H1 (cell line): ENCODE measurements around the gene TLE2. TPM values are rescaled to one million over a fixed set of nuclear protein-coding genes. Genes with fewer than 3 reads are reported as not detected.

ENCODE experiments used
- CTCF ChIA-PET: fragments of 300-600 bp; sonication (Branson Sonifier 250); formaldehyde crosslinking; loops from one replicate; lab custom pipeline; 2021; ENCODE audit not compliant: partially characterized antibody; lab: Charles Lee
- POLR2A ChIA-PET: fragments of 300-600 bp; sonication (Branson Sonifier 250); formaldehyde crosslinking; loops from one replicate; lab custom pipeline; 2021; ENCODE audit warnings: inconsistent platforms; ENCODE audit not compliant: partially characterized antibody; lab: Charles Lee
- DNase-seq, 2 experiments: peaks; one replicate each; pipeline versions ENCODE4 v3.0.0 to v3.0.0-alpha.2; 2010 to 2022; ENCODE audit warnings: low spot score in 2 of 2, low read depth in 1 of 2, mixed read lengths in 1 of 2
- FAIRE-seq: peaks from 2 replicates; lab custom pipeline; 2011; peaks lifted over from hg19 to GRCh38; lab: Jason Lieb, UNC
- H2AFZ ChIP-seq: 2 replicates; pipeline ENCODE4 v1.8.1; 2012; ENCODE audit warnings: low read length, inconsistent platforms
- H2AK5ac ChIP-seq: 2 replicates; pipeline ENCODE4 v1.6.1; 2013; ENCODE audit warnings: low read depth, low read length
- H2BK120ac ChIP-seq: replicated peaks from 2 replicates; pipeline ENCODE3; 2013; ENCODE audit warnings: low read depth, low read length, inconsistent platforms
- H2BK12ac ChIP-seq: 2 replicates; pipeline ENCODE4 v1.6.1; 2013; ENCODE audit warnings: low read depth, low read length
- H2BK15ac ChIP-seq: 2 replicates; pipeline ENCODE4 v1.6.1; 2013; ENCODE audit warnings: low read length
- H2BK20ac ChIP-seq: 2 replicates; pipeline ENCODE4 v1.6.1; 2013; ENCODE audit warnings: low read length
- H2BK5ac ChIP-seq: 2 replicates; pipeline ENCODE4 v1.6.1; 2013; ENCODE audit warnings: low read depth, low read length
- H3K14ac ChIP-seq: 2 replicates; pipeline ENCODE4 v1.6.1; 2013; ENCODE audit warnings: inconsistent platforms; ENCODE audit not compliant: insufficient read length
- H3K18ac ChIP-seq: 2 replicates; pipeline ENCODE4 v1.6.1; 2013; ENCODE audit warnings: low read length; ENCODE audit errors: extremely low read depth
- H3K23ac ChIP-seq: 2 replicates; pipeline ENCODE4 v1.6.1; 2013; ENCODE audit warnings: inconsistent platforms; ENCODE audit not compliant: insufficient read length
- H3K23me2 ChIP-seq: 2 replicates; pipeline ENCODE4 v1.6.1; 2013; ENCODE audit warnings: low read depth, low read length
- H3K27ac ChIP-seq: 2 replicates; pipeline ENCODE4 v1.6.1; 2011; ENCODE audit warnings: low read depth, low read length, inconsistent platforms
- H3K27me3 ChIP-seq, 4 experiments: replicated peaks in 1 of 4; 1 replicate in 1 of 4; 2 replicates in 3 of 4; pipeline versions ENCODE4 v1.6.1 to v1.8.1; 2011 to 2013; ENCODE audit warnings: low read length in 3 of 4, mild to moderate bottlenecking in 3 of 4, inconsistent platforms in 2 of 4, mixed read lengths in 2 of 4, moderate library complexity in 1 of 4; ENCODE audit not compliant: control insufficient read depth in 3 of 4, insufficient read depth in 3 of 4; ENCODE audit errors: extremely low read depth in 1 of 4
- H3K36me3 ChIP-seq, 4 experiments: 2 replicates each; pipeline versions ENCODE4 v1.6.1 to v1.8.1; 2011 to 2013; ENCODE audit warnings: mild to moderate bottlenecking in 4 of 4, low read length in 3 of 4, moderate library complexity in 2 of 4, control low read depth in 1 of 4, inconsistent platforms in 1 of 4; ENCODE audit not compliant: insufficient read depth in 4 of 4, control insufficient read depth in 2 of 4
- H3K4ac ChIP-seq: replicated peaks from 2 replicates; pipeline ENCODE3; 2013; ENCODE audit warnings: low read length, low read depth, mixed read lengths, inconsistent platforms; ENCODE audit not compliant: insufficient read length
- H3K4me1 ChIP-seq, 4 experiments: replicated peaks in 1 of 4; 1 replicate in 1 of 4; 2 replicates in 3 of 4; pipeline versions ENCODE4 v1.6.1 to v1.8.1; 2011 to 2013; ENCODE audit warnings: low read length in 3 of 4, inconsistent platforms in 2 of 4, mixed read lengths in 1 of 4; ENCODE audit not compliant: insufficient read depth in 4 of 4, control insufficient read depth in 3 of 4
- H3K4me2 ChIP-seq, 2 experiments: 2 replicates each; pipeline versions ENCODE4 v1.6.1 to v1.8.1; 2011 to 2013; ENCODE audit warnings: low read depth in 2 of 2, low read length in 2 of 2, control low read depth in 1 of 2, inconsistent platforms in 1 of 2, mild to moderate bottlenecking in 1 of 2; ENCODE audit not compliant: insufficient read depth in 1 of 2
- H3K4me3 ChIP-seq, 4 experiments: fragments of 200-600, 300-600 bp in 1 of 4; sonication (generic), shearing (Covaris generic), sonication (Bioruptor Twin) in 1 of 4; 2 replicates each; pipeline versions ENCODE4 v1.5.1 to v1.8.1; 2011 to 2016; ENCODE audit warnings: low read length in 4 of 4, low read depth in 3 of 4, control low read depth in 2 of 4, inconsistent platforms in 2 of 4, mild to moderate bottlenecking in 2 of 4, mixed read lengths in 1 of 4, moderate library complexity in 1 of 4; ENCODE audit not compliant: insufficient read depth in 2 of 4; ENCODE audit errors: extremely low read depth in 1 of 4
- H3K56ac ChIP-seq: replicated peaks from 2 replicates; pipeline ENCODE3; 2013; ENCODE audit warnings: low read depth, mild to moderate bottlenecking, mixed read lengths, low read length, inconsistent platforms; ENCODE audit not compliant: insufficient read length
- H3K79me1 ChIP-seq: 2 replicates; pipeline ENCODE4 v1.6.1; 2013; ENCODE audit warnings: low read depth, low read length, control low read depth
- H3K79me2 ChIP-seq, 2 experiments: 2 replicates each; pipeline versions ENCODE4 v1.6.1 to v1.8.1; 2012 to 2013; ENCODE audit warnings: low read length in 2 of 2, mild to moderate bottlenecking in 2 of 2, inconsistent platforms in 1 of 2; ENCODE audit not compliant: insufficient read depth in 2 of 2, control insufficient read depth in 1 of 2
- H3K9ac ChIP-seq, 4 experiments: replicated peaks in 1 of 4; 1 replicate in 1 of 4; 2 replicates in 3 of 4; pipeline versions ENCODE4 v1.6.1 to v1.8.1; 2011 to 2013; ENCODE audit warnings: low read depth in 3 of 4, low read length in 3 of 4, control low read depth in 2 of 4, mild to moderate bottlenecking in 2 of 4, moderate library complexity in 2 of 4, inconsistent platforms in 1 of 4; ENCODE audit errors: extremely low read depth in 1 of 4
- H3K9me3 ChIP-seq, 2 experiments: 2 replicates each; pipeline versions ENCODE4 v1.6.1 to v1.8.1; 2012 to 2013; ENCODE audit warnings: mild to moderate bottlenecking in 2 of 2, moderate library complexity in 2 of 2, control low read depth in 1 of 2, inconsistent platforms in 1 of 2, low read depth in 1 of 2, low read length in 1 of 2, mixed read lengths in 1 of 2; ENCODE audit not compliant: insufficient read depth in 2 of 2
- H4K20me1 ChIP-seq, 2 experiments: replicated peaks in 1 of 2; 2 replicates each; pipeline versions ENCODE3 to v1.8.1; 2011 to 2013; ENCODE audit warnings: inconsistent platforms in 2 of 2, low read length in 2 of 2, mild to moderate bottlenecking in 1 of 2; ENCODE audit not compliant: insufficient read depth in 2 of 2, control insufficient read depth in 1 of 2
- H4K5ac ChIP-seq: 2 replicates; pipeline ENCODE4 v1.6.1; 2013; ENCODE audit warnings: low read length, low read depth, mixed read lengths, inconsistent platforms; ENCODE audit not compliant: insufficient read length
- H4K8ac ChIP-seq: 2 replicates; pipeline ENCODE4 v1.8.0; 2013; ENCODE audit warnings: mild to moderate bottlenecking, moderate library complexity, low read length, inconsistent platforms; ENCODE audit not compliant: insufficient read depth; ENCODE audit errors: extremely low read depth
- H4K91ac ChIP-seq: replicated peaks from 2 replicates; pipeline ENCODE3; 2013; ENCODE audit warnings: low read length, mixed read lengths, inconsistent platforms; ENCODE audit not compliant: insufficient read length
- ASH2L ChIP-seq: fragments of 200-600, 300-600 bp; sonication (generic); IDR thresholded peaks from one replicate; pipeline ENCODE4 v1.7.1; 2017; ENCODE audit warnings: low read length
- CEBPB ChIP-seq: IDR thresholded peaks from 2 replicates; pipeline ENCODE4 v1.6.1; 2012; ENCODE audit warnings: low read depth, low read length
- CHD1 ChIP-seq: IDR thresholded peaks from 2 replicates; pipeline ENCODE4 v1.6.1; 2012; ENCODE audit warnings: low read depth, low read length, improper control_type of control experiment
- CHD2 ChIP-seq: IDR thresholded peaks from 2 replicates; pipeline ENCODE4 v1.6.1; 2012; ENCODE audit warnings: low read length, improper control_type of control experiment
- CTCF ChIP-seq, 3 experiments: IDR thresholded peaks; 1 replicate in 2 of 3; 2 replicates in 1 of 3; pipeline versions ENCODE4 v1.5.1 to v1.6.1; 2011; ENCODE audit warnings: low read length in 3 of 3, mild to moderate bottlenecking in 3 of 3, inconsistent platforms in 2 of 3, low read depth in 1 of 3, moderate library complexity in 1 of 3; ENCODE audit not compliant: insufficient read depth in 1 of 3; ENCODE audit errors: control extremely low read depth in 1 of 3
- EP300 ChIP-seq, 2 experiments: IDR thresholded peaks; 1 replicate in 1 of 2; 2 replicates in 1 of 2; pipeline ENCODE4 v1.6.1; 2011 to 2012; ENCODE audit warnings: low read depth in 2 of 2, low read length in 2 of 2, mild to moderate bottlenecking in 2 of 2, borderline replicate concordance in 1 of 2, inconsistent platforms in 1 of 2, moderate library complexity in 1 of 2
- GABPA ChIP-seq: IDR thresholded peaks from 2 replicates; pipeline ENCODE4 v1.6.1; 2011; ENCODE audit warnings: mild to moderate bottlenecking, low read length, moderate library complexity, borderline replicate concordance; ENCODE audit not compliant: insufficient read depth
- KDM4A ChIP-seq: IDR thresholded peaks from one replicate; pipeline ENCODE4 v1.7.1; 2012; ENCODE audit warnings: low read depth, mild to moderate bottlenecking, moderate library complexity, low read length, inconsistent platforms; ENCODE audit not compliant: severe bottlenecking
- RBBP5 ChIP-seq: IDR thresholded peaks from 2 replicates; pipeline ENCODE4 v1.7.1; 2012; ENCODE audit warnings: low read depth, mild to moderate bottlenecking, inconsistent platforms, low read length, moderate library complexity, borderline replicate concordance
- WGBS, 2 experiments: shearing (Covaris generic) in 1 of 2; methylation state at CpG; one replicate each; pipeline versions ENCODE4 v1.1.6 to v1.1.7; 2013 to 2015; ENCODE audit warnings: low lambda C conversion rate in 2 of 2, mixed read lengths in 2 of 2, inconsistent platforms in 1 of 2, low coverage in 1 of 2, missing lambda C conversion rate in 1 of 2; ENCODE audit not compliant: insufficient replicate concordance in 2 of 2, insufficient coverage in 1 of 2, insufficient read length in 1 of 2; ENCODE audit errors: extremely low coverage in 1 of 2, missing lambda C conversion rate in 1 of 2; 5-methylcytosine and 5-hydroxymethylcytosine counted together
- polyA plus RNA-seq, 7 experiments: library from polyadenylated mRNA; depleted of rRNA in 3 of 7; stranded (reverse) in 5 of 7; unstranded in 2 of 7; fragments of >200 nt in 5 of 7; fragments of 200-250 nt in 2 of 7; gene quantifications; 1 replicate in 5 of 7; 2 replicates in 1 of 7; 4 replicates in 1 of 7; pipeline versions ENCODE4 v1.2.1 to v1.2.3, GENCODE V29; 2011 to 2013; ENCODE audit warnings: missing spikeins in 2 of 7, mixed read lengths in 2 of 7
- total RNA-seq: library from RNA; stranded (reverse); fragmentation: NEBNext Ultra II Directional; extraction: Animal tissue kit (Norgen Biotek cat#: 25700); gene quantifications from 2 replicates; pipeline ENCODE4 v1.2.1, GENCODE V29; 2021

Gene TLE2
- total and polyA plus RNA-seq, 2 of the 8 experiments (the other 6 are each of a cell fraction or from before 2014, with no cell fraction given), result 8.0 to 11.5 TPM

- Histone ChIP-seq H4K5ac (no peak overlapping the region), H3K4me3 (peak overlapping the region in 3 of 4 experiments; percentile 16 to 45 (median 21); a peak in 5 of 8 replicates), H3K79me1 (no peaks in the 10 kb centered on the region), H4K20me1 (no peaks in the 10 kb centered on the region), H2BK20ac (no peak overlapping the region), H3K4me1 (peaks cover 3 to 28% (median 21%) of the 10 kb centered on the region in 4 experiments), H3K79me2 (no peaks in the 10 kb centered on the region), H2BK15ac (no peak overlapping the region), H4K91ac (no peak overlapping the region), H3K9ac (peak overlapping the region in 2 of 4 experiments; percentile 38 to 39; a peak in 3 of 7 replicates), H3K9me3 (no peaks in the 10 kb centered on the region), H3K56ac (no peak overlapping the region), H2BK12ac (peak overlapping the region; percentile 97; the same call in 1 of the 2 replicates), H3K27me3 (peaks cover 0 to 5% (median 2%) of the 10 kb centered on the region in 4 experiments; a peak in 2 of 7 replicates), H2AFZ (peak overlapping the region; percentile 63; the same call in 1 of the 2 replicates), H3K23ac (no peak overlapping the region), H3K14ac (no peak overlapping the region), H2BK120ac (no peak overlapping the region), H3K27ac (peak overlapping the region; percentile 36; the same call in 1 of the 2 replicates), H2BK5ac (peak overlapping the region; percentile 78; the same call in 1 of the 2 replicates), H3K4ac (no peak overlapping the region), H2AK5ac (no peak overlapping the region), H3K36me3 (no peaks in the 10 kb centered on the region), H3K23me2 (peaks cover 2% of the 10 kb centered on the region; the same call in 1 of the 2 replicates), H4K8ac (no peak overlapping the region), H3K4me2 (peak overlapping the region; percentile 55 to 65; a peak in 3 of 4 replicates), H3K18ac (peak overlapping the region; percentile 90)
- WGBS, 2 experiments, result 40% methylated on average over 17 of the region's 20 CpGs; no CpG with 5 or more reads in 1 of the 2 experiments
- ChIA-PET CTCF (interaction anchor here (0.6 to 2.1 kb wide), 9 partner anchors 15 to 224 kb away, joined by 3 to 8 read pairs (median 3); no protein-coding TSS in a partner anchor), POLR2A (interaction anchor here (0.8 to 4.3 kb wide), 11 partner anchors 9 to 67 kb away, joined by 3 to 20 read pairs (median 3); partner anchors contain the start of genes TLE2 and TLE6)
- DNase-seq (peak in 1 of 2 experiments; percentile 67), FAIRE-seq (no peak)
- TF ChIP-seq ASH2L, result peak; percentile 49
- TF ChIP-seq CHD2, result no peak
- TF ChIP-seq CEBPB, result no peak
- no peak for TF ChIP-seq GABPA
- no peak for TF ChIP-seq CTCF (IDR thresholded peaks at IDR 0.05; ENCODE audit: control extremely low read depth in 1 of 3, insufficient read depth in 1 of 3, low read depth in 1 of 3, low read length in 3 of 3)
- TF ChIP-seq RBBP5, result peak; percentile 77; the same call in 1 of the 2 replicates
- TF ChIP-seq CHD1, result no peak
- peak; percentile 29 for TF ChIP-seq KDM4A
- peak in 1 of 2 experiments; percentile 63; a peak in 1 of 3 replicates for TF ChIP-seq EP300 (IDR thresholded peaks at IDR 0.05; ENCODE audit: borderline replicate concordance in 1 of 2, low read depth in 2 of 2, low read length in 2 of 2)
Observed at GRCh38 chr19:2986951-2987524, 42.0 kb downstream of the TLE2 start.
